HEK293 (cell line): ENCODE data around the gene FRMD4B.

Source experiments
- CTCF ChIA-PET: fragments of 350-600 bp; formaldehyde crosslinking; extraction: SDS; loops from one replicate; lab custom pipeline; 2021; ENCODE audit warnings: antibody characterized with exemption; lab: Yijun Ruan, JAX
- POLR2A ChIA-PET: fragments of 300-600 bp; formaldehyde crosslinking; extraction: SDS; loops from one replicate; lab custom pipeline; 2020; ENCODE audit warnings: antibody characterized with exemption, inconsistent platforms; lab: Yijun Ruan, JAX
- H3K27ac ChIP-seq: fragments of 200-500 bp; sonication (Bioruptor generic); 2 replicates; pipeline ENCODE4 v1.5.1; 2014; ENCODE audit warnings: low read depth, low read length, control low read depth, inconsistent platforms; ENCODE audit errors: extremely low read depth
- H3K36me3 ChIP-seq, 2 experiments: fragments of 200-500 bp in 1 of 2; sonication (Bioruptor generic) in 1 of 2; 1 replicate in 1 of 2; 2 replicates in 1 of 2; pipeline ENCODE4 v1.5.1; 2014 to 2017; ENCODE audit warnings: inconsistent platforms in 2 of 2, low read length in 2 of 2; ENCODE audit not compliant: control insufficient read depth in 2 of 2, insufficient read depth in 1 of 2
- H3K4me1 ChIP-seq: fragments of 200-500 bp; sonication (Bioruptor generic); 2 replicates; pipeline ENCODE4 v1.5.1; 2014; ENCODE audit warnings: mild to moderate bottlenecking, low read length, inconsistent platforms; ENCODE audit not compliant: control insufficient read depth, insufficient read depth
- H3K4me3 ChIP-seq: 2 replicates; pipeline ENCODE4 v1.5.1; 2011; ENCODE audit warnings: low read depth, mild to moderate bottlenecking, control low read depth, low read length, moderate library complexity
- H3K9me3 ChIP-seq: fragments of 200-500 bp; sonication (Bioruptor generic); 2 replicates; pipeline ENCODE4 v1.5.1; 2014; ENCODE audit warnings: low read depth, low read length, inconsistent platforms; ENCODE audit not compliant: control insufficient read depth, insufficient read depth
- GLI4 ChIP-seq: fragments of 450-650 bp; formaldehyde crosslinking; IDR thresholded peaks from 2 replicates; pipeline ENCODE4 v1.5.1; 2016; ENCODE audit warnings: missing biosample characterization, missing genetic modification characterization
- KLF10 ChIP-seq: fragments of 450-650 bp; IDR thresholded peaks from 2 replicates; pipeline ENCODE4 v1.5.1; 2018; ENCODE audit warnings: missing biosample characterization, mild to moderate bottlenecking, missing genetic modification characterization
- KLF8 ChIP-seq: fragments of 450-650 bp; formaldehyde crosslinking; IDR thresholded peaks from 2 replicates; pipeline ENCODE4 v1.5.1; 2016; ENCODE audit warnings: missing biosample characterization, missing genetic modification characterization
- SP2 ChIP-seq: fragments of 450-650 bp; formaldehyde crosslinking; IDR thresholded peaks from 2 replicates; pipeline ENCODE4 v1.5.1; 2016; ENCODE audit warnings: missing biosample characterization, missing genetic modification characterization
- ZNF132 ChIP-seq: fragments of 450-650 bp; formaldehyde crosslinking; IDR thresholded peaks from 2 replicates; pipeline ENCODE4 v1.5.1; 2017; ENCODE audit warnings: missing biosample characterization, missing genetic modification characterization, borderline replicate concordance
- ZNF146 ChIP-seq: fragments of 450-650 bp; formaldehyde crosslinking; IDR thresholded peaks from 2 replicates; pipeline ENCODE4 v1.5.1; 2016; ENCODE audit warnings: missing biosample characterization, missing genetic modification characterization
- ZNF184 ChIP-seq: fragments of 450-650 bp; IDR thresholded peaks from 2 replicates; pipeline ENCODE4 v1.5.1; 2018; ENCODE audit warnings: missing biosample characterization, mild to moderate bottlenecking, missing genetic modification characterization
- ZNF2 ChIP-seq: fragments of 450-650 bp; formaldehyde crosslinking; IDR thresholded peaks from 2 replicates; pipeline ENCODE4 v1.5.1; 2016; ENCODE audit warnings: missing biosample characterization, missing genetic modification characterization
- ZNF248 ChIP-seq: fragments of 450-650 bp; formaldehyde crosslinking; IDR thresholded peaks from 2 replicates; pipeline ENCODE4 v1.5.1; 2017; ENCODE audit warnings: missing biosample characterization, missing genetic modification characterization
- ZNF350 ChIP-seq: fragments of 450-650 bp; formaldehyde crosslinking; IDR thresholded peaks from 2 replicates; pipeline ENCODE4 v1.5.0; 2017; ENCODE audit warnings: missing biosample characterization, mild to moderate bottlenecking, missing genetic modification characterization
- ZNF354C ChIP-seq: fragments of 450-650 bp; formaldehyde crosslinking; IDR thresholded peaks from 2 replicates; pipeline ENCODE4 v1.5.1; 2016; ENCODE audit warnings: missing biosample characterization, missing genetic modification characterization, low read depth, borderline replicate concordance
- ZNF521 ChIP-seq: fragments of 450-650 bp; formaldehyde crosslinking; IDR thresholded peaks from 2 replicates; pipeline ENCODE4 v1.5.1; 2017; ENCODE audit warnings: missing biosample characterization, mild to moderate bottlenecking, missing genetic modification characterization
- ZNF555 ChIP-seq: fragments of 450-650 bp; formaldehyde crosslinking; conservative IDR thresholded peaks from 2 replicates; pipeline ENCODE4 v1.5.1; 2017; ENCODE audit warnings: missing biosample characterization, mild to moderate bottlenecking, missing genetic modification characterization, inconsistent platforms
- ZNF585B ChIP-seq: fragments of 450-650 bp; formaldehyde crosslinking; IDR thresholded peaks from 2 replicates; pipeline ENCODE4 v1.5.1; 2016; ENCODE audit warnings: missing biosample characterization, missing genetic modification characterization
- ZNF747 ChIP-seq: fragments of 450-650 bp; formaldehyde crosslinking; IDR thresholded peaks from 2 replicates; pipeline ENCODE4 v1.5.1; 2016; ENCODE audit warnings: missing biosample characterization, missing genetic modification characterization
- ZNF776 ChIP-seq: fragments of 450-650 bp; formaldehyde crosslinking; IDR thresholded peaks from 2 replicates; pipeline ENCODE4 v1.5.0; 2017; ENCODE audit warnings: missing biosample characterization, missing genetic modification characterization, borderline replicate concordance
- ZNF777 ChIP-seq: fragments of 450-650 bp; formaldehyde crosslinking; IDR thresholded peaks from 2 replicates; pipeline ENCODE4 v1.5.1; 2017; ENCODE audit warnings: missing biosample characterization, missing genetic modification characterization, borderline replicate concordance
- ZNF792 ChIP-seq: fragments of 450-650 bp; formaldehyde crosslinking; IDR thresholded peaks from 2 replicates; pipeline ENCODE4 v1.5.1; 2016; ENCODE audit warnings: missing biosample characterization, missing genetic modification characterization
- ZNF837 ChIP-seq: fragments of 450-650 bp; formaldehyde crosslinking; IDR thresholded peaks from 2 replicates; pipeline ENCODE4 v1.5.1; 2016; ENCODE audit warnings: missing biosample characterization, missing genetic modification characterization
- ZSCAN23 ChIP-seq: fragments of 450-650 bp; formaldehyde crosslinking; IDR thresholded peaks from 2 replicates; pipeline ENCODE4 v1.5.1; 2016; ENCODE audit warnings: missing biosample characterization, missing genetic modification characterization
- TF ChIP-seq, protein P1 (sequence below): fragments of 450-650 bp; formaldehyde crosslinking; IDR thresholded peaks from 2 replicates; pipeline ENCODE4 v1.5.1; 2016; ENCODE audit warnings: missing biosample characterization, missing genetic modification characterization
- TF ChIP-seq, protein P2 (sequence below): fragments of 450-650 bp; formaldehyde crosslinking; IDR thresholded peaks from 2 replicates; pipeline ENCODE4 v1.5.1; 2016; ENCODE audit warnings: missing biosample characterization, missing genetic modification characterization, borderline replicate concordance
- TF ChIP-seq, protein P3 (sequence below): fragments of 450-650 bp; formaldehyde crosslinking; conservative IDR thresholded peaks from 2 replicates; pipeline ENCODE4 v1.5.1; 2016; ENCODE audit warnings: low read depth, missing biosample characterization, missing genetic modification characterization

The FRMD4B gene

DNA sequence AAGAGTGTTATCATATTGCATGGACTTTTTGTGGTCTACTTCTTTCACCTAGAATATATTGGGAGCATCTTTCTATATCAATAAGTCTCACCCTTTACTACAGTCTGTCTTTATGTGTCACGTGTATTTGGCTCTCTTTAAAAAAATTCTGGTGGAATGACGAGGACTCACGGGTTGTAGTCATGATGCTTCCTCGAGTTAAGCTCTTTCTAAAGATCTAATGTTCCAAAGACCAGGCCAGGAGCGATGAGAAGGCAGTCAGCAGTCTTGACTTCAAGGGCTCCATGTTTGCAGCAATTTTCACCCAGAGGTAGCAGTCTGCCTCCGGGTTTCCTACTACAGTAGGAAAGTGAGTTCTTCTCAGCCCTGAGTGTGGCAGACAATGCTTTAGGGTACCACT is 88.9 kb downstream of the FRMD4B start:
- POLR2A ChIA-PET: no interaction called here
- Histone ChIP-seq H3K27ac (no peak overlapping the region), H3K4me1 (no peaks in the 10 kb centered on the region), H3K4me3 (no peak overlapping the region), H3K9me3 (no peaks in the 10 kb centered on the region), H3K36me3 (no peaks in the 10 kb centered on the region)
- TF ChIP-seq KLF8: no peak
- TF ChIP-seq ZNF777 (tag by site-specific recombination): no peak
- TF ChIP-seq ZNF184 (tag by site-specific recombination): no peak
- TF ChIP-seq SP2 (tag by site-specific recombination): no peak
- TF ChIP-seq ZNF248 (tag by site-specific recombination): no peak
- TF ChIP-seq ZNF792: no peak
- no peak for TF ChIP-seq ZNF354C
- CTCF ChIA-PET: interaction anchor here (1.0 to 3.2 kb wide), 3 partner anchors 8 to 136 kb away, joined by 4 to 16 read pairs (median 12); no protein-coding TSS in a partner anchor

DNA sequence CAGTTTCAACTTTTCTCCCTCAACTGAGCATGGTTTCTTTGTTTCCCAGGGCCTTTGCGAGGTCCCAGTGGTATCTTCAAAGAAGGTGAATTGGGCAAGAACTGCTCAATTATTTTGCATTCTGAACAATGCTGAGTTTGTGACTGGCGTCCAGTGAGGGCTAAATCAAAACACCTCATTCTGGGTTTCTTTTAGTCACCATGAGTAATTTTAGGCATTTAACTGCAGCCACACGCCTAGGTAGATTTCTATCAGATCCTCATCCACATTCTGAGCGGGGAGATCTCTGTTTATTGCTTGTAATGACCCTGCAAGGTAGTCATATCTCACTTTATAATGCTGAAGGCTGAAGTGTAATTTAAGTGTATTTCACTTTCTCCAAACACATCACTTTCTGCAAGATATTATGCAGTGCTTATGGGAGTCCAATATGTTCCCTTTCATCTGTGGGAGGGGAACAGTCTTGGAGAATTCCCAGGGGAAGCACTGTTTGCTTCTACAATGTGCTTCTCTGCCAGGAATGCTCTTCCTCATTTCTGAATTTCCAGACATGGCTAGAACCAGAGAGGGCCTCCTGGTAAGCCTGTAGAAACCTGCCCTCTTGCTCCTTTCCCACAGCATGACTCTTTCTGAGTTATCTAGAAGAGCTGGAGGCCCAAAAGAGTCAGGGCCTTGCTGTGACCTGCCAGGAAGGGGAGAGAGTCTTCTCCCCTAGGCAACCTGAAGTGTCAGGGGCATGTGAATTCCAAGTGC is 91.7 kb downstream of the FRMD4B start:
- no peaks in the 10 kb centered on the region for H3K36me3 ChIP-seq
- no peak overlapping the region for H3K4me3 ChIP-seq
- POLR2A ChIA-PET: no interaction called here
- peaks cover 3% of the 10 kb centered on the region; the same call in 1 of the 2 replicates for H3K4me1 ChIP-seq
- no peak for TF ChIP-seq GLI4 (tag by site-specific recombination)
- no peak for TF ChIP-seq ZNF837
- no peak for TF ChIP-seq ZNF521 (tag by site-specific recombination)
- TF ChIP-seq, protein P1, sequence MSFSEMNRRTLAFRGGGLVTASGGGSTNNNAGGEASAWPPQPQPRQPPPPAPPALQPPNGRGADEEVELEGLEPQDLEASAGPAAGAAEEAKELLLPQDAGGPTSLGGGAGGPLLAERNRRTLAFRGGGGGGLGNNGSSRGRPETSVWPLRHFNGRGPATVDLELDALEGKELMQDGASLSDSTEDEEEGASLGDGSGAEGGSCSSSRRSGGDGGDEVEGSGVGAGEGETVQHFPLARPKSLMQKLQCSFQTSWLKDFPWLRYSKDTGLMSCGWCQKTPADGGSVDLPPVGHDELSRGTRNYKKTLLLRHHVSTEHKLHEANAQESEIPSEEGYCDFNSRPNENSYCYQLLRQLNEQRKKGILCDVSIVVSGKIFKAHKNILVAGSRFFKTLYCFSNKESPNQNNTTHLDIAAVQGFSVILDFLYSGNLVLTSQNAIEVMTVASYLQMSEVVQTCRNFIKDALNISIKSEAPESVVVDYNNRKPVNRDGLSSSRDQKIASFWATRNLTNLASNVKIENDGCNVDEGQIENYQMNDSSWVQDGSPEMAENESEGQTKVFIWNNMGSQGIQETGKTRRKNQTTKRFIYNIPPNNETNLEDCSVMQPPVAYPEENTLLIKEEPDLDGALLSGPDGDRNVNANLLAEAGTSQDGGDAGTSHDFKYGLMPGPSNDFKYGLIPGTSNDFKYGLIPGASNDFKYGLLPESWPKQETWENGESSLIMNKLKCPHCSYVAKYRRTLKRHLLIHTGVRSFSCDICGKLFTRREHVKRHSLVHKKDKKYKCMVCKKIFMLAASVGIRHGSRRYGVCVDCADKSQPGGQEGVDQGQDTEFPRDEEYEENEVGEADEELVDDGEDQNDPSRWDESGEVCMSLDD: no peak
- no peak for TF ChIP-seq ZNF585B (tag by site-specific recombination)
- no peak for TF ChIP-seq ZNF776 (tag by site-specific recombination)
- no peak for TF ChIP-seq ZNF2
- no peak for TF ChIP-seq ZNF350 (tag by site-specific recombination)
- no peak for TF ChIP-seq ZNF747 (tag by site-specific recombination)
- TF ChIP-seq ZNF132: no peak
- no peaks in the 10 kb centered on the region for H3K9me3 ChIP-seq
- CTCF ChIA-PET: interaction anchor here (1.2 to 3.2 kb wide), 2 partner anchors 11 to 174 kb away, joined by 5 to 16 read pairs; no protein-coding TSS in a partner anchor
- H3K27ac ChIP-seq: no peak overlapping the region

DNA sequence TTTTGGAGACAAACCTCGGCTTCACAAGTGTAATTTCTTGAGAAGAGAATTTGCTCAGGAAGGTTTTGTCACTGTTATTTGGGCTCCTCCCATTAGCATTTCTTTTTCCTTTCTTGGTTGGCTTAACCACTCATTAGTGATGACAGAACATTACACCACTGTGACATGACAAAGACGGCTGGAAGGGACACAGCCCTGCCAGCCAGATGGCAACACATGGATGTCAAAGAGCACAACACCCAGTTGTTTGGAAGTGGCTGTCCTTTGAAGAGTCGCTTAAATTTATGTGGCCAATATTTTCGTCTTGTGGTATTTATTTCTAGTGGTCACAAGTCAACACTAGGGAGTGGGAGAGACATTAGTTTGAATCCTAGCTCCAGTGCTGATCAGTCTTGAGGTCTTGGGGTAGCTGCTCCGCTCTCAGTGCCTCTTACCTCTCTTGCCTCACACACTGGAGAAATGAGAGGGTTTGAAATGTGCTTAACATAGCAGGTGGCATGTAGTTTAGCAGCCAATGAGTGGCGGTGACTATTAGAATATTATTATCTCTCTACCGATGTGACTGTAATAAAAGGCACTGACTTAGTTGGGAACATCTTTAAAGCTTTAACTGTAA is 92.8 kb downstream of the FRMD4B start:
- no peak overlapping the region for H3K27ac ChIP-seq
- TF ChIP-seq KLF10 (tag by site-specific recombination): no peak
- TF ChIP-seq, protein P2, sequence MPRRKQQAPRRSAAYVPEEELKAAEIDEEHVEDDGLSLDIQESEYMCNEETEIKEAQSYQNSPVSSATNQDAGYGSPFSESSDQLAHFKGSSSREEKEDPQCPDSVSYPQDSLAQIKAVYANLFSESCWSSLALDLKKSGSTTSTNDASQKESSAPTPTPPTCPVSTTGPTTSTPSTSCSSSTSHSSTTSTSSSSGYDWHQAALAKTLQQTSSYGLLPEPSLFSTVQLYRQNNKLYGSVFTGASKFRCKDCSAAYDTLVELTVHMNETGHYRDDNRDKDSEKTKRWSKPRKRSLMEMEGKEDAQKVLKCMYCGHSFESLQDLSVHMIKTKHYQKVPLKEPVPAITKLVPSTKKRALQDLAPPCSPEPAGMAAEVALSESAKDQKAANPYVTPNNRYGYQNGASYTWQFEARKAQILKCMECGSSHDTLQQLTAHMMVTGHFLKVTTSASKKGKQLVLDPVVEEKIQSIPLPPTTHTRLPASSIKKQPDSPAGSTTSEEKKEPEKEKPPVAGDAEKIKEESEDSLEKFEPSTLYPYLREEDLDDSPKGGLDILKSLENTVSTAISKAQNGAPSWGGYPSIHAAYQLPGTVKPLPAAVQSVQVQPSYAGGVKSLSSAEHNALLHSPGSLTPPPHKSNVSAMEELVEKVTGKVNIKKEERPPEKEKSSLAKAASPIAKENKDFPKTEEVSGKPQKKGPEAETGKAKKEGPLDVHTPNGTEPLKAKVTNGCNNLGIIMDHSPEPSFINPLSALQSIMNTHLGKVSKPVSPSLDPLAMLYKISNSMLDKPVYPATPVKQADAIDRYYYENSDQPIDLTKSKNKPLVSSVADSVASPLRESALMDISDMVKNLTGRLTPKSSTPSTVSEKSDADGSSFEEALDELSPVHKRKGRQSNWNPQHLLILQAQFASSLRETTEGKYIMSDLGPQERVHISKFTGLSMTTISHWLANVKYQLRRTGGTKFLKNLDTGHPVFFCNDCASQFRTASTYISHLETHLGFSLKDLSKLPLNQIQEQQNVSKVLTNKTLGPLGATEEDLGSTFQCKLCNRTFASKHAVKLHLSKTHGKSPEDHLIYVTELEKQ (tag by site-specific recombination): no peak
- no peak for TF ChIP-seq ZNF555 (tag by site-specific recombination)
- TF ChIP-seq ZSCAN23 (tag by site-specific recombination): no peak
- no peak for TF ChIP-seq ZNF146 (tag by site-specific recombination)
- TF ChIP-seq, protein P3, sequence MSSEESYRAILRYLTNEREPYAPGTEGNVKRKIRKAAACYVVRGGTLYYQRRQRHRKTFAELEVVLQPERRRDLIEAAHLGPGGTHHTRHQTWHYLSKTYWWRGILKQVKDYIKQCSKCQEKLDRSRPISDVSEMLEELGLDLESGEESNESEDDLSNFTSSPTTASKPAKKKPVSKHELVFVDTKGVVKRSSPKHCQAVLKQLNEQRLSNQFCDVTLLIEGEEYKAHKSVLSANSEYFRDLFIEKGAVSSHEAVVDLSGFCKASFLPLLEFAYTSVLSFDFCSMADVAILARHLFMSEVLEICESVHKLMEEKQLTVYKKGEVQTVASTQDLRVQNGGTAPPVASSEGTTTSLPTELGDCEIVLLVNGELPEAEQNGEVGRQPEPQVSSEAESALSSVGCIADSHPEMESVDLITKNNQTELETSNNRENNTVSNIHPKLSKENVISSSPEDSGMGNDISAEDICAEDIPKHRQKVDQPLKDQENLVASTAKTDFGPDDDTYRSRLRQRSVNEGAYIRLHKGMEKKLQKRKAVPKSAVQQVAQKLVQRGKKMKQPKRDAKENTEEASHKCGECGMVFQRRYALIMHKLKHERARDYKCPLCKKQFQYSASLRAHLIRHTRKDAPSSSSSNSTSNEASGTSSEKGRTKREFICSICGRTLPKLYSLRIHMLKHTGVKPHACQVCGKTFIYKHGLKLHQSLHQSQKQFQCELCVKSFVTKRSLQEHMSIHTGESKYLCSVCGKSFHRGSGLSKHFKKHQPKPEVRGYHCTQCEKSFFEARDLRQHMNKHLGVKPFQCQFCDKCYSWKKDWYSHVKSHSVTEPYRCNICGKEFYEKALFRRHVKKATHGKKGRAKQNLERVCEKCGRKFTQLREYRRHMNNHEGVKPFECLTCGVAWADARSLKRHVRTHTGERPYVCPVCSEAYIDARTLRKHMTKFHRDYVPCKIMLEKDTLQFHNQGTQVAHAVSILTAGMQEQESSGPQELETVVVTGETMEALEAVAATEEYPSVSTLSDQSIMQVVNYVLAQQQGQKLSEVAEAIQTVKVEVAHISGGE (tag by site-specific recombination): no peak
- no peak for TF ChIP-seq ZNF350 (tag by site-specific recombination)

More for the DNA sequence above, 92.8 kb downstream of the FRMD4B start:
- Histone ChIP-seq H3K36me3 (no peaks in the 10 kb centered on the region), H3K4me1 (peaks cover 11% of the 10 kb centered on the region), H3K4me3 (no peak overlapping the region), H3K9me3 (no peaks in the 10 kb centered on the region)
- POLR2A ChIA-PET: interaction anchor here (0.6 kb wide), 1 partner anchor 115 kb away, joined by 3 read pairs; no protein-coding TSS in a partner anchor
- CTCF ChIA-PET: no interaction called here
